NCI-H524 (cell line): Measurements from ENCODE around the gene VOPP1.
A peak's percentile ranks its signal among the peaks of the same experiment; 100 is the strongest.
"Not testable (repeated sequence)": the region's sequence is repeated elsewhere in the genome, so short reads cannot be mapped to it uniquely, and the experiment has no call there.

Source experiments
- DNase-seq, 2 experiments: peaks; one replicate each; lab custom pipeline; 2025; lab: John Stamatoyannopoulos, UW

Gene VOPP1

GRCh38 chr7:55582656-55583055 is 10.4 kb upstream of the VOPP1 start:
- DNase-seq: not testable (repeated sequence)

GRCh38 chr7:55576753-55577152 is 4.5 kb upstream of the VOPP1 start:
- DNase-seq: no peak

DNA sequence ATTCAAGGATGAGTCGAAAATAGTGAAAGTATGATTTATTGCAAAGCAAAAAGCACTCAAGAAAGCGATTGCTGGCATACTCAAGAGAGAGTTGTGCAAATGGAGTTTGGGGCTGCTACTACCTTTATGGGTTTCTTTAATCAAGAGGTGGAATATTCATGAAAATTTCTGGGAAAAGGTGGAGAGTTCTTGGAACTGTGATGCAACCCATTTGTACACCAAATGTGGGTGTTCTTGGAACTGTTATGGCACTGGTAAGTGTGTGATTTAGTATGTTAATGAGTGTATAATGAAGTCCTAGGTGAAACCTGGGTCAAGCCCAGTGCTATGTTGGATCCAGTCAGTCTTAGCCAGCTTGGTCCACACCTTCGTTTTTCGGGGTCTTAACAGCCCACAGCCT is 3.4 kb upstream of the VOPP1 start:
- no peak for DNase-seq

DNA sequence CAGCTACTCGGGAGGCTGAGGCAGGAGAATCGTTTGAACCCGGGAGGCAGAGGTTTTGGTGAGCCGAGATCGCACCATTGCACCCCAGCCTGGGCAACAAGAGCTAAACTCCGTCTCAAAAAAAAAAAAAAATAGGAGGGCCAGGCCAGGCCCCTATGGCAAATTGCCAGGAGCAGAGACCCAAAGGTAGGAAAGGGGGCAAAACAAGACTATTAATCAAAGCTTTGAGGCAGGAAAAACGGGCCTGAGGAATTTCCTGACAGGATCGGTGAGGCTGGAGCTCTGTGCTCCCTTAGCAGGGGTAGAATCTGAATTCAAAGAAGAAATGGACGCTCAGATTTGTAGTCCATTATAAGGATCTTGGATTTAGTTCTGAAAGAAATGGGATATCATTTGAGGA is 2.8 kb upstream of the VOPP1 start:
- no peak for DNase-seq

GRCh38 chr7:55574051-55574717 is 1.9 kb upstream of the VOPP1 start:
- no peak for DNase-seq

DNA sequence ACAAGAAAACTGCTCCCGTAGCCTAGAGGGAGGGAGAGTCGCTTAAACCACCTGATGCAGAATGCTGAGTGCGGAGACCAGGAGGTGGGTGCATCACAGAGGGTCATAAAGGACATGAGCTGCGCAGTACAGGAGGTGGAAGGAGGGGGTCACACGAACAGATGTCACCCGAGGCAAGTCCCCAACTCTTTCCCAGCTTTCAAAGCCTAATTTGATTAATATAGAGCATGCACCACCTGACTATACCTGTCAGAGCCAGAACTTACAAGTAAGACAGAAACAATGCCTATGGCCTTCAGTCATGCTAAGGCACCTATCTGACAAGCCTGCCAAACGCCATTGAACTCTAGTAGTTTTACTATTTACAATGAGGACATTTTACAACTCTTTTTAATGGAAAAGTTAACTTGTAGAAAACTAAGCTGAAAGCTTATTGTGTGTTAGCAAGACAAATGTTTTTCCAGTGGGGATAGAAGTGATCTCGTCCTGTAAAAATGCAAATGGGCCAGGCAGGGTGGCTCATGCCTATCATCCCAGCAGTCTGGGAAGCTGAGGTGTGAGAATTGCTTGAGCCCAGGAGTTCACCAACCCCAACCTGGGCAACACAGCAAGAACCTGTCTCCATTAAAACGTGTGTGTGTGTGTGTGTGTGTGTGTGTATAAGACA is 1.1 kb upstream of the VOPP1 start:
- peak; percentile 15 to 20 for DNase-seq

- peak in 1 of 2 experiments; percentile 34 for DNase-seq
Measured at GRCh38 chr7:55571511-55572377, 558 bp downstream of the VOPP1 start.

GRCh38 chr7:55570939-55571338 is 1.4 kb downstream of the VOPP1 start:
- no peak for DNase-seq

DNA sequence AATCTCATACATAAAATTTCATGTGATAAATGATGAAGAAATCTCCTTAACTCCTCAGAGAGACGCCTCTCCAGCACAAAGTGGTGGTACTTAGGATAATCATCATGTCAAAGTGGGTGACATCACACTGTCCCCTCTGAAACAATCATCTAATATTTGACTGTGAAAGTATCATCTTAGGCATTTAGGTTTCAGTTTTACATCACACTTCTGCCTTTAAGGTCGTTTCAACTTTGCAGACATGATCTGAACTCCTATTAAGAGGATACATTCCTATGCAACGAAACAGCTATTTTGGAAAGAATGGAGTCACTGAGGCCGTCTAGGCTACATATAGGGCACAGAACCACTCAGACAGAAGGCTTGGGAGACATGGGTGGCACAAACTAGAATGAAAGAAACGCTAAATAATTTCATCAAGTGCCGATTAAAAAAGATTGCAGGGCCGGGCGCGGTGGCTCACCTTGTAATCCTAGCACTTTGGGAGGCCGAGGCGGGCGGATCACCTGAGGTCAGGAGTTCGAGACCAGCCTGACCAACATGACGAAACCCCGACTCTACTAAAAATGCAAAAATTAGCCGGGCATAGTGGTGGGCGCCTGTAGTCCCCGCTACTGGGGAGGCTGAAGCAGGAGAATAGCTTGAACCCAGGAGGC is 2.0 kb downstream of the VOPP1 start:
- DNase-seq: no peak

GRCh38 chr7:55569797-55570196 is 2.5 kb downstream of the VOPP1 start:
- DNase-seq: no peak

DNA sequence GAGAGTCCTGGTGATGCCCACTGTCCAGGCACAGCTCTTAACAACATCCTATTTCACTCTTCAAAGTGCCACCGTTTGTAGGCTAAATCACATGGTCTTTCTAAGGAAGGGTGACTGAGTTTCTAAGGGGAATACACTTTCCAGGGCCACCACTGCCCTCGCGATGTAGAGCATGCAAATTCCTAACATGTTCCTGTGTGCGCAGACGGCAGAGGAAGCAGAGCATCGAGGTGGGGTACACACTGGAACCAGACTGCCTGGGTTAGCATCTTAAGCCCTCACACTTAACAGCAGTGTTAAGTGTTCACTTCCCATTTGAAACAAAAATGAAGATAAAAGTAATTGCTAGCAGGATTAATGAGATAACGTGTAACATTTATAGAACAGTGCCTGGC is 3.0 kb downstream of the VOPP1 start:
- DNase-seq: no peak

- DNase-seq: no peak
Measured at GRCh38 chr7:55568613-55569268, 3.6 kb downstream of the VOPP1 start.

- peak; percentile 14 to 33 for DNase-seq
Measured at GRCh38 chr7:55567571-55567970, 4.7 kb downstream of the VOPP1 start.

DNA sequence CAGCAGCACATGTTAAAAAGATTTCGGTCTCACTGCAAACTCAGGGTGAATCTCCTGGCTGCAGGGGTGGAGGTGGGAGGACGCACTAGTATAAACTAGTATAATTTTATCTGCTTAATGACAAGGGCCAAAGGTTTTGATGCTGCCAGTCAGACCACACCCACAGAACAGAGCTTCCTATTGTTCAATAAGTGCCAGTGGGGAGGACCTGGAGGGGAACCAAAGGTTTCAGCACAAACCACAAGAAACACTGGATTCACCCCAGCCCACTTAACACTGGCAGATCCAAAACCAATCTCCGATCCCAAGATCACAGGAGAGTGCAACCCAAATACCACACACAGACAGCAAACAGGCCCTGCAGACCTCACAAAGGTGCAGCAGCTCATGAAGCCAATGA is 6.6 kb downstream of the VOPP1 start:
- DNase-seq: no peak

DNA sequence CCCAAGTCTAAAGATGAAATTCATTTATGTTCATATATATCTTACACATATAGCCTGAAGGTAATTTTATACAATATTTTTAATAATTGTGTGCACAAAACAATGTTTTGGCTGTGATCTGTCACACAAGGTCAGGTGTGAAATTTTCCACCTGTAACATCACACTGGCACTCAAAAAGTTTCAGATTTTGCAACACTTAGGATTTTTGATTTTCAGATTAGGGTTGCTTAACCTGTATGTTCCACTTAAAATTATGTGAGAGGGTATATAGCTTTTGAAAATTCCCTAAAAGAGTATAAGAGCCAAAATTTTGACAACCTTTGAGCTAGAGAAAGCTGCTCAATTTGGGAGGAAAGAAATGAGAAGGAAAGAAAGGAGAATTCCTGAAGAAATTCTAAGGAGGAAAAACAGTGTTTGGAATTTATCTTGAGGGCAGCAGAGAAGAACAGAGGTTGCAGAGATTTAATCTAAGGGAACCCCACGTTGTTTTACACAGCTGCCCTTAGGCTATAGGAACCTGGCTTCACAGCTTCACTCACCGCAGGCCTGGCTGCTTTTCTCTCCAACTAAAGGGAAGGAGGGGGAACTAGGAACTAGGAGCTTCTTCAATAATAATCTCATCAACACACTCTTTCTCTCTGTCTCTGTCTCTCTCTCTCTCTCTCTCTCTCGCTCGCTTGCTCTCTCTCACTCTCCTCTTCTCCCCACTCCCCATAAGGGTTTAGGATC is 8.5 kb downstream of the VOPP1 start:
- DNase-seq: no peak

- DNase-seq: no peak
Measured at GRCh38 chr7:55561690-55562089, 10.6 kb downstream of the VOPP1 start.

DNA sequence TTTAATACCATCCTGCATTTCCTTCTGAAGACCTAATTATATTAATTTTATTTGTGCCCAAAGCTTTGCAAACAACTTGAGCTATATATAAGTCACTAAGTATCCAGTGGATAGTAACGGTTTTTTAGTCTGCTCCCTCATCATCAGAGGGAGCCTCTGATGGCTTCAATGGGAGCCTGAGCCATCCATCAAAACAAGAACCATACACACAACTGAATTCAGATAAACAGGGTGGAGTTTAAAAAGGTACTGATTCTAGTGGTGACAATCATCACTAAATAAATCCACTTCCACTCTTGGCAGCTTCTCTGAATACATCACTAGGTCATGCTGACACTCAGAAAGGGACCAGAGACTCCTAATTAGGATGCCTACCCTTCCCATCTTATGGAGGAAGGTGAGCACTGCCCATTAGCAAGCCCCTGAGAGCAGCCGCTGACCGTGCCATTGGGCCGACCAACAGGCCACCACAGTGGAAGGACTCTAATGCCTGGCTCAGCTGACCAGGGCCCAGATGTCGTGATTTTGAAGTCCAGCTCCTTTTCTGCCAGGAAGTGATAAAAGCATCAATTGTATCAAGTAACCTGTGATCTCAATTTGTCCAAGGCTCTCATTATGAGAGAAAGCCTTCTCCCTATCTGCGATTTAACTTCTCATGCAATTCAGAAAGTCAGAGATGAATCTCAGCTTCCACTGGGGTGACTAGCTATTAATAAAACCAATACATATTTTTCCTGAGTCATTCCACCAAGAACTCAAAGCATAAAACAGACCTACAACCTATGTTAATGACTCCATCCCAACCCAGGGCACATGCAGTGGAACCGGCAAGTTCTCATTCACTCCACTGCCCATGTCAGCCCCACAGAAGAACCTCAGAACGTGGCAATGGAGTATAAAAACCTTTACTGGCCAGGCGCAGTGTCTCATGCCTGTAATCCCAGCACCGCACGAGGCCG is 13.1 kb downstream of the VOPP1 start:
- no peak for DNase-seq

DNA sequence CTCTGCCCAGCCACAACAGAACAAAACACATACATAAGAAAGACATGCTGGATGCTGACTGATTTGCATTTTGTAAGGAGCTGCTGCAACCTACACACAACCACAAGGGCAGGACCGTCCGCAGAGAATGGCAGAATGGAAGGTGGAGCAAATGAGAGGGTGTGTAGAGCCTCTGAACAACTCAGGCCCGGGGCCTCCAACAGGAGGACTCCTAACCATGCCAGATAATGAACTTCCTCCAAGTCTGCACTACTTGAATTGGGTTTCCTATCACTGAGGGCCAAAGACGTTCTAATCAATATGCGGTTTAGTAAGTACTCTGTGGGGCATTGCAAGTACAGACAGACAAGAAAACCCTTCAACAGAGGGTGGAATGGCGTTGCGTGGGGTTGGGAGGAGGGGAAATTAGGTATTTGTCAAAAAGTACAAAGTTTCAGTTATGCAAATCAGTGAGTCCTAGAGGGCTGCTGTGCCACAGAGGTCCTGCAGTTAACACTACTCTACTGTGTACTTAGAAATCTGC is 14.6 kb downstream of the VOPP1 start:
- DNase-seq: no peak

GRCh38 chr7:55556492-55556891 is 15.8 kb downstream of the VOPP1 start:
- no peak for DNase-seq

GRCh38 chr7:55556031-55556430 is 16.3 kb downstream of the VOPP1 start:
- no peak for DNase-seq
